PC-3 (cell line): ENCODE data around the gene PTGES. TPM values are rescaled to one million over a fixed set of nuclear protein-coding genes. Genes with fewer than 3 reads are reported as not detected.
A peak's percentile ranks its signal among the peaks of the same experiment; 100 is the strongest.

Source experiments
- ATAC-seq: fragments of 200-7000 bp; cut with Tn5 transposase; 2 replicates; pipeline ENCODE4 v1.9.1; 2020; ENCODE audit warnings: mild to moderate bottlenecking, moderate library complexity
- BruUV-seq: library from RNA; stranded (reverse); fragments of 400-500 nt; replicated peaks from 2 replicates; lab custom pipeline; 2021; lab: Mats Ljungman, UMichigan
- CTCF ChIA-PET: fragments of 300-600 bp; sonication (Branson Sonifier 250); formaldehyde crosslinking; loops from one replicate; lab custom pipeline; 2022; ENCODE audit warnings: antibody characterized with exemption; lab: Charles Lee
- POLR2A ChIA-PET: fragments of 300-600 bp; sonication (Branson Sonifier 250); formaldehyde crosslinking; loops from one replicate; lab custom pipeline; 2022; ENCODE audit warnings: antibody characterized with exemption; ENCODE audit not compliant: unreplicated experiment; lab: Charles Lee
- DNase-seq: peaks from one replicate; pipeline ENCODE4 v3.0.0-alpha.2; 2015
- H2AFZ ChIP-seq: fragments of 300-600 bp; sonication (generic); 2 replicates; pipeline ENCODE4 v1.6.0; 2016; ENCODE audit warnings: antibody characterized with exemption, low read length
- H3F3A ChIP-seq: fragments of 300-600 bp; sonication (generic); one replicate; pipeline ENCODE4 v1.6.0; 2017; ENCODE audit warnings: antibody characterized with exemption, low read length, control low read depth, mild to moderate bottlenecking; ENCODE audit not compliant: unreplicated experiment
- H3K27ac ChIP-seq: fragments of 300-600 bp; sonication (generic); 2 replicates; pipeline ENCODE4 v1.5.1; 2016; ENCODE audit warnings: mild to moderate bottlenecking, low read length
- H3K27me3 ChIP-seq: fragments of 300-600 bp; sonication (generic); 2 replicates; pipeline ENCODE4 v1.6.1; 2016; ENCODE audit warnings: low read length, mixed read lengths
- H3K36me3 ChIP-seq: fragments of 300-600 bp; sonication (generic); 2 replicates; pipeline ENCODE4 v1.6.1; 2016; ENCODE audit warnings: low read depth, mixed run types, low read length, mixed read lengths
- H3K4me1 ChIP-seq: fragments of 300-600 bp; sonication (generic); 2 replicates; pipeline ENCODE4 v1.5.1; 2016; ENCODE audit warnings: low read length; ENCODE audit not compliant: insufficient read depth
- H3K4me2 ChIP-seq: fragments of 300-600 bp; sonication (generic); 2 replicates; pipeline ENCODE4 v1.6.0; 2016; ENCODE audit warnings: low read length
- H3K4me3 ChIP-seq: fragments of 300-600 bp; sonication (generic); 2 replicates; pipeline ENCODE4 v1.5.1; 2016; ENCODE audit warnings: mild to moderate bottlenecking, low read length, mixed read lengths
- H3K79me2 ChIP-seq: fragments of 300-600 bp; sonication (generic); 2 replicates; pipeline ENCODE4 v1.6.1; 2017; ENCODE audit warnings: low read length, mixed read lengths
- H3K9ac ChIP-seq: fragments of 300-600 bp; sonication (generic); 2 replicates; pipeline ENCODE4 v1.6.0; 2016; ENCODE audit warnings: mild to moderate bottlenecking, low read length
- H3K9me2 ChIP-seq: fragments of 300-600 bp; sonication (generic); replicated peaks from 2 replicates; pipeline ENCODE4 v1.6.1; 2016; ENCODE audit warnings: mixed run types, low read length, mixed read lengths
- H3K9me3 ChIP-seq: fragments of 300-600 bp; sonication (generic); 2 replicates; pipeline ENCODE4 v1.6.1; 2016; ENCODE audit warnings: low read length, mixed read lengths
- H4K20me1 ChIP-seq: fragments of 300-600 bp; sonication (generic); 2 replicates; pipeline ENCODE4 v1.6.1; 2016; ENCODE audit warnings: low read length, mixed read lengths
- EZH2 ChIP-seq: fragments of 300-600 bp; sonication (generic); IDR thresholded peaks from one replicate; pipeline ENCODE4 v1.6.1; 2017; ENCODE audit warnings: antibody characterized with exemption, mild to moderate bottlenecking, low read length; ENCODE audit not compliant: unreplicated experiment
- EZH2phosphoT487 ChIP-seq: fragments of 300-600 bp; sonication (generic); IDR thresholded peaks from 2 replicates; pipeline ENCODE4 v1.6.1; 2018; ENCODE audit warnings: mild to moderate bottlenecking, antibody characterized with exemption, low read length, borderline replicate concordance
- intact Hi-C: fragments of 100-400 bp; cut with micrococcal nuclease; formaldehyde crosslinking; loops from 2 replicates; pipeline ENCODE4 v1.9.0; 2023
- total RNA-seq: library from RNA; depleted of rRNA; stranded (reverse); fragments of >200 nt; gene quantifications from 2 replicates; pipeline ENCODE4 v1.2.3, GENCODE V29; 2014
- TF ChIP-seq, protein P1 (sequence below): fragments of 300-600 bp; sonication (generic); conservative IDR thresholded peaks from 2 replicates; pipeline ENCODE4 v1.5.1; 2017; ENCODE audit warnings: antibody characterized with exemption, low read depth, mild to moderate bottlenecking, low read length

The PTGES gene
- total RNA-seq, 1 experiment from 2014 or later, result 21.0 TPM

DNA sequence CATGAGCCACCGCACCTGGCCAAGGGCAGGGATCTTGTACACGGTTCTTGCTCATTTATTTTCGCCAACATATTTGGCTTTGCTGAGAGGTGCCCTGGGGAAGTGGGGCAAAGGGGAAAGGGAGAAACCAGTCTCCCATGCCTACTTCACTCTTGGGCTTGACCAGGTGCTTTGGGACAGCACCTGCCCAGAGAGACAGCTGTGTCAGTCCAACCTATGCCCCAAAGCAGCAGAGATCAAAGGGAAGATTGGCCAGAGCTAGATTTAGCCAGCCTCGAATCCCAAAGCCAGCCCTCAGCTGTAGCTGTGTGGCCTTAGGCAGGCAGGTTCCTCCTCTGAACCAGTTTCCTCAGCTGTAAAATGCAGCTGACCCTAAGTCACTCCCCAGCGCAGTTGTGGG lies 2.3 kb upstream of the PTGES start:
- ChIA-PET CTCF (no interaction called here), POLR2A (no interaction called here)
- Histone ChIP-seq H3K36me3 (no peaks in the 10 kb centered on the region), H3K9me3 (no peaks in the 10 kb centered on the region), H3K4me1 (peaks cover 22% of the 10 kb centered on the region), H3K4me3 (no peak overlapping the region), H3K9me2 (no peaks in the 10 kb centered on the region), H3F3A (no peaks in the 10 kb centered on the region), H3K27ac (no peak overlapping the region), H3K27me3 (no peaks in the 10 kb centered on the region), H3K79me2 (peaks cover 4% of the 10 kb centered on the region; the same call in 1 of the 2 replicates), H3K4me2 (no peak overlapping the region), H4K20me1 (no peaks in the 10 kb centered on the region), H3K9ac (no peak overlapping the region), H2AFZ (no peak overlapping the region)
- ATAC-seq (no peak), DNase-seq (no peak)
- BruUV-seq, result no TSS peak
- intact Hi-C loops, result no loop called here
- no peak for TF ChIP-seq EZH2phosphoT487
- TF ChIP-seq EZH2, result no peak
- TF ChIP-seq, protein P1, sequence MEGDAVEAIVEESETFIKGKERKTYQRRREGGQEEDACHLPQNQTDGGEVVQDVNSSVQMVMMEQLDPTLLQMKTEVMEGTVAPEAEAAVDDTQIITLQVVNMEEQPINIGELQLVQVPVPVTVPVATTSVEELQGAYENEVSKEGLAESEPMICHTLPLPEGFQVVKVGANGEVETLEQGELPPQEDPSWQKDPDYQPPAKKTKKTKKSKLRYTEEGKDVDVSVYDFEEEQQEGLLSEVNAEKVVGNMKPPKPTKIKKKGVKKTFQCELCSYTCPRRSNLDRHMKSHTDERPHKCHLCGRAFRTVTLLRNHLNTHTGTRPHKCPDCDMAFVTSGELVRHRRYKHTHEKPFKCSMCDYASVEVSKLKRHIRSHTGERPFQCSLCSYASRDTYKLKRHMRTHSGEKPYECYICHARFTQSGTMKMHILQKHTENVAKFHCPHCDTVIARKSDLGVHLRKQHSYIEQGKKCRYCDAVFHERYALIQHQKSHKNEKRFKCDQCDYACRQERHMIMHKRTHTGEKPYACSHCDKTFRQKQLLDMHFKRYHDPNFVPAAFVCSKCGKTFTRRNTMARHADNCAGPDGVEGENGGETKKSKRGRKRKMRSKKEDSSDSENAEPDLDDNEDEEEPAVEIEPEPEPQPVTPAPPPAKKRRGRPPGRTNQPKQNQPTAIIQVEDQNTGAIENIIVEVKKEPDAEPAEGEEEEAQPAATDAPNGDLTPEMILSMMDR, result no peak

DNA sequence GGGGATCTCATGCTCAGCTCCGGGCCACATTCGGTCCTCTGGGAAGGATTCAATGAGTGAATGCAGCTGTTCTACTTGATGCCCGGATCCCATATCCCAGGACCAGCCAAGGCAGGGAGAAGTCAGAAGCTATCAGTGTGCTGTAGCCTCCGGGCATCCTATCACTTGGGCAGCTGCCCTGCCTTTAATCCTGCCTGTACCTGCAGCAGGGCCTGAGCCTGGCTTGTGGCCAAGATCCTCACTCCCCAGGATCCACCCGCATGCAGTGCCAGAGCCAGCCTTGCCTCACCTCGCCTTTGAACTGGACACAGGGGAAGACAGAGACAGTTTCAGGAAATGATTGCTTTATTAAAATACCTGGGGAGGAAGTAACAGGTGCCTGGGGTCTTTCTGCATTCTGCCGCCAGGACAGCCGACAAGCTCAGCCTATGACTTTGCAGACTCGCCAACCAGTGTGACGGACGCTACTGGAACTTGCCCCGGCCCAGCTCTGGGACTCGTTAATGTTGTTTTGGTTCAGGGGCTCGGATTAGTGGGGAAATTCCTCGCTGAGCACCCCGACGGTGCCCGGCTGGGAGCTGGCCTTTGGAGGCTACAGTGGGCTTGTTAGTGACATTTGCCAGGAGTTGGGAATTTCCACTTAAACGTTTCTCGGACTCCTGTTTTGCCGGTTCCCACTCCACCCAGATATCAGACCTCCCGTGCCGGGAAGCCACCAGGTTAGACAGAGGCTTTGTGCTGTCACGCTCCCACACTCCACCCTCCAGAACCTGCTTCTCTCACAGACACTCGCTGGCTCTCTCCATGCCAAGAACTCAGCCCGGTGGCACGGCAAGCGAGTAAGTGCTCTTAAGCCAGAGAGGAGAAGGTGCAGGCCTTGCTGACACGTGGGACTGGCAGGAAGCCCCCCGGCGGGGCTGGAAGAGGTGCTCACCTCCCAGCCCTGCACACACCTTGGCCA lies 721 bp downstream of the PTGES start:
- intact Hi-C loops, result no loop called here
- H3K9me2 ChIP-seq, result no peaks in the 10 kb centered on the region
- H3K4me2 ChIP-seq, result peak overlapping the region; percentile 98
- peaks cover 42% of the 10 kb centered on the region for H3K4me1 ChIP-seq
- peak overlapping the region; percentile 81 for H3K9ac ChIP-seq
- H2AFZ ChIP-seq, result peak overlapping the region; percentile 77
- ATAC-seq (peak; percentile 44), DNase-seq (peak; percentile 43)
- no peak for TF ChIP-seq EZH2
- no peak for TF ChIP-seq EZH2phosphoT487
- TF ChIP-seq, protein P1, result no peak
- H3K36me3 ChIP-seq, result no peaks in the 10 kb centered on the region
- no peaks in the 10 kb centered on the region for H4K20me1 ChIP-seq
- H3K27ac ChIP-seq, result peak overlapping the region; percentile 39
- ChIA-PET POLR2A (interaction anchor here (0.5 kb wide), 1 partner anchor 38 kb away, joined by 3 read pairs; no protein-coding TSS in a partner anchor), CTCF (no interaction called here)
- H3F3A ChIP-seq, result no peaks in the 10 kb centered on the region
- peak overlapping the region; percentile 82 for H3K4me3 ChIP-seq
- peaks cover 4% of the 10 kb centered on the region; the same call in 1 of the 2 replicates for H3K79me2 ChIP-seq
- TSS peak; percentile 64 for BruUV-seq
- H3K9me3 ChIP-seq, result no peaks in the 10 kb centered on the region
- no peaks in the 10 kb centered on the region for H3K27me3 ChIP-seq
